NCI-H748 treated with DMSO at 0.1 percent for 48 hours (cell line): ENCODE results near the gene HNRNPUL1.

ENCODE experiments used
- DNase-seq: peaks from one replicate; lab custom pipeline; 2025; lab: John Stamatoyannopoulos, UW

Gene HNRNPUL1

DNA sequence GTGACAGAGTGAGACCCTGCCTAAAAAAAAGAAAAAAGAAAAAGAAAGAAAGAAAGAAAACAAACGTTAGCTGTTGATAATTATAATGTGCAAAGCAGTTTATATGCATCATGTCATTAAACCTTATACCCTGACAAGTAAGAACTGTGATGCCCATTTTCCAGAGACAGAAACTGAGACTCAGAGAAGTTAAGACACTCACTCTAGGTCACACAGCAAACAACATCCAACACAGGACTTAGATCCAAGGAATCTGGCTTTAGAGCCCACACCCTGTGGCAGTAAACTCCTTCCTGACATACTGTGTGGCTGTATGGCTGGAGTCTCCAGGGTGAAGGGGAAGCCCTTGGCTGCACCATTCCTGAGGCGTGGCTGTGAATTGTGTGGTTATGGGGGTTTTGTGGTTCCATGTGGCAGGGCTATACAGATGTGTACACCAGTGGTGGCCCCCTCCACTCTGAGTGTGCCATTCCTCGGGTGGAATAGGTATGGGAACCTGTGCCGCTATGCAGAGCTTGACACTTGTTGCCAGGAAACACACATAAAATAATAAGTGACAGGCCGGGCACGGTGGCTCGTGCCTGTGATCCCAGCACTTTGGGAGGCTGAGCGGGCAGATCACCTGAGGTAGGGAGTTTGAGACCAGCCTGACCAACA lies 29.5 kb upstream of the HNRNPUL1 start:
- no peak for DNase-seq

DNA sequence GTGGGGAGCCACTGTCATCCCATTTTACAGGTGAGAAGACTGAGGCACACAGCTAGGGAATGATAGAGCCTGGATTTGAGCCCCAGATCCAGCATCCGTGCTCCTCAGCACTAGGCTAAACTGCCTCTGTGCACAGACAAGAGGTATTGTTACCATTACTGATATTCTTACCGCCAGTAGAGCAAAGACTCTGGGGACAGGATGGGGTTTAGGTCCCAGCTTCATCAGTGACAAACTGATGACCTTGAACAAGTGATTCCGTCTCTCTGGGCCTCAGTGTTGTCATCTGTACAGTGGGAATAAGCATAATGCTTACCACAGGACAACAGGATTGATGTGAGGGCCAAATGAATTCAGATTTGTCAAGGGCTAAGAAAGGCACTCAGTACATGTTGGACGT lies 28.7 kb upstream of the HNRNPUL1 start:
- DNase-seq = no peak

DNA sequence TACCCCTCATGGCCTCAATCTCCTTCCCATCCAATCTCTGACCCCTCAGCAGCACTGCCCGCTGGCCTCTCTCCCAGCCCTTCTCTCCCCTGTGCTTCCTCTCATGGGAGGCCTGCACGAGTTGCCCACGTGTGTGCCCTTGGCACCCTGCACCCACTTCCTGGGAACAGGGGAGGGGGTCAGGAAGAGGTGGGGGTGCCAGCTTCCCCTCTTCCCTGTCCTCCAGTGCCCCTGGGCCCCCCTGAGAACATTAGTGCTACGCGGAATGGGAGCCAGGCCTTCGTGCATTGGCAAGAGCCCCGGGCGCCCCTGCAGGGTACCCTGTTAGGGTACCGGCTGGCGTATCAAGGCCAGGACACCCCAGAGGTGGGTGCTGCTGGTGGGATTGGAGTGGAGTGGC lies 25.9 kb upstream of the HNRNPUL1 start:
- no peak for DNase-seq

DNA sequence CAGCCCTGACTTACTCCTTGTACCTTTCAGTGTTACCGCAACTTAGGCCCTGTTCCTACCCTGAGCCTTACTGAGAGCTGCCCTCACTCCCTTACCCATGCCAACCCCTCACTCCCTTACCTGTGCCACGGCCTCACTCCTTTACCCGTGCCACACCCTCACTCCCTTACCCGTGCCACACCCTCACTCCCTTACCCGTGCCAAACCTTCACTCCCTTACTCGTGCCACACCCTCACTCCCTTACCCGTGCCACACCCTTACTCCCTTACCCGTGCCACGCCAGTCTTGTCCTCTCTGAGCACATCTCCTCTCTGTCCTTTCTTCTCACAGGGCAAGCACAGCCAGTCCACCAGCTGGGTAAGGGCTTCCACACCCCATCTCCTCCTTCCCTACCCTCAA lies 24.8 kb upstream of the HNRNPUL1 start:
- no peak for DNase-seq

DNA sequence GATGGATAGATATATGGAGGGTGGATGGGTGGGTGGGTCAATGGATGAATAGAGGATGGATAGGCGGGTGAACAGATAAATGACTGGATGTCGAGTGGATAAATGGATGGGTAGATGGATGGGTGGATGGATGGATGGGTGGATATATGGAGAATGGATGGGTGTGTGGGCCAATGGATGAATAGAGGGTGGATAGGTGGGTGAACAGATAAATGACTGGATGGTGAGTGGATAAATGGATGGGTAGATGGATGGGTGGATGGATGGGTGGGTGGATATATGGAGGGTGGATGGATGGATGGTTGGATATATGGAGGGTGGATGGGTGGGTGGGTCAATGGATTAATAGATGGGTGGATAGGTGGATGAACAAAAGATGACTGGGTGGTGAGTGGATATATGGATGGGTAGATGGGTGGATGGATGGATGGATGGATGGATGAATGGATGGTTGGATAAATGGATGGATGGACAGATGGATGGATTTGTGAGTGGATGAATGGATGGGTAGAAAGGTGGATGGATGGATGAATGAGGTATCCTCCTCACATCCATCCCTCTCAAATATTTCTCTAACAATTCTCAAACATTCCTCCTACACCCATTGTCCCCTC lies 24.1 kb upstream of the HNRNPUL1 start:
- DNase-seq = no peak

DNA sequence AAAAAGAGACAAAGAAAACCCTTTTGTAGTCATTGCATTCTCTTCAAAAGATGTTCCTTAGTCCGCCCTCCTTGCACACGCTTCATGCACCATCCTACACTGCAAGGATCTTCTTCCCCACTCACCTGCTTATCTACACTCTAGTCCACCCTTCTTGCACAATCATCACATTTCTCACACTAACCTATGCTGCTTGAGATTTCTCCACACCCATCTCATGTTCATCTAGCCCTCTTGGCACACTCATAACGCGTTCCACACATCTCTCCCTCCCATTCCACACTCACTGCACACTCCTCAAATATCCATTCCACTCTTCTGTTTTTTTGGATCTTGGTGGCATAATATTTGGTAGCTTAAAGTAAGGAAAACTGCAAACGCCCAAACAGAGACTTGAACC lies 22.3 kb upstream of the HNRNPUL1 start:
- DNase-seq = no peak

DNA sequence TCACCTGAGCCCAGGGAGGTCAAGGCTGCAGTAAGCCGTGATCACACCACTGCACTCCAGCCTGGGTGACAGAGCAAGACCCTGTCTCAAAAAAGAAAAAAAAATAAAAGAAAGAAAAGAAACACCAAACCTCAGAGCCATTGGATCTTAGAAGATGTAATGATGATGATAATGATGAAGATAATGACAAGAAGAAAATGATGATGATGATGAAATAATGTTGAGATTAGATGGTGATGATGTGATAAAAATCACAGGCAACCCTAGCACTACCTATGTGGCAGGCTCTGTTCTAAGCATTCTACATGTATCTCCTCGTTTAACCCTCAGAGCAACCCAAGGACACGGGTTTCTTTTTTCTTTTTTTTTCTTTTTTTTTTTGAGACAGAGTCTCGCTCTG lies 20.1 kb upstream of the HNRNPUL1 start:
- DNase-seq = no peak

DNA sequence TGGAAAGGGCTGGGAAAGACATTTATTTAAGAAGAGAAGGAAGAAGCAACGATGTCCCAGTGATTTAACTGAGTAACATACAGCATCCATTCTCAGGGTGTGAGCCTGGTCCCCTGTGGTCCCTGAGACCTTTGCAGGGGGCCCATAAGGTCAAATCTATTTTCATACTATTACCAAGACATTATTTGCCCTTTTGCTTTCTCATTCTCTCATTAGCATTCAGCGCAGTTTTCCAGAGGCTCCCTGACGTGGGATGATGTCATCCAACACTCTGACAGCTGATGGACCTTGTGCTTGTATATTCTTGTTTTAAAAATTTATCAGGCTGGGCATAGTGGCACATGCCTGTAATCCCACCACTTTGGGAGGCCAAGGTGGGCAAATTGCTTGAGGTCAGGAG lies 18.3 kb upstream of the HNRNPUL1 start:
- no peak for DNase-seq

DNA sequence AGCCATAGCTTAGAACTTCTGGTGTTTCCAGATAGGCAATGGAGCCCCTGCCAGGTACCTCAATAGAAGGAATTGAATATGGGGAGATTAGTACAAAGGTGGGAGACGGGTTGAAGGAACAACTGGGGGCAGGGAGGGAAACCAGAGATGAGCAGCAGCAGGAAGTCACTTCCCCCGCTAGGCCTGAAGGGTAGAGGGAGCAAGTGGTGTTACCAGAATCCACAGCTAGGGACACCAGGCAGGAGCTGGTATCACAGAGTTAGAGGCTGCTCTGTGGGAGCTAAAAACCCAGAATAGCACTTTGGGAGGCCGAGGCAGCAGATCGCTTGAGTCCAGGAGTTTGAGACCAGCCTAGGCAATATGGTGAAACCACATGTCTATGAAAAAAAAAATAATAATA lies 15.3 kb upstream of the HNRNPUL1 start:
- DNase-seq = no peak

DNA sequence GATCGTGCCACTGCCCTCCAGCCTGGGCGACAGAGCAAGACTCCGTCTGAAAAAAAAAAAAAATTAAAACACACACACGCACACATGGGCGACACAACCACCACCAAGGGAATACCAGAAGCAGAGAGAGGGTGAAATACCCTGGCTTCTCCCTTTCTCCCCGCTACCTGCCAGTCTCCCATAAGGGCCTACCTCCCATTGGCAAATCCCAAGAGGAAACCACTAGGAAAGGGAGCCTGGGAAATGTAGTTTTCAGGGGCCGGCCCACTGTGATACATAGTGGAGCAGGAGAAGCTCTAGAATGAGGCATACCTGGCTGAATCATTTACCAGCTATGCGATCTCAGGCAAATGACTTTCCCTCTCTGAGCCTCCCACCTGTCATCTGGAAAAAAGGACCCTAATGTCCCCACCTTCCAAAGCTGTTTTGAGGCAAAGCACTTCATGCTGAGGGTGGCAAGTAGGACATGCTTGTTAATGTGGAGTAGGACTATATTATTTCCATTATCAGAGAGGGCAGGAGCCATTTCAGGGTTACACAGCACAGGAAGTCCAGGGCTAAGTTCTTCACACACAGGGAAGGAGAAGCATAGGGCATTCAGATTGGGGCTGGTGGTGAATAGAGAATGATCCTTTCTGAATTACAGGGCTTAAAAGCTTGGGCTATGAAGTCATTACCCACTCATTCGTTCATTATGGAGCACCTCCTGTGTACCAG lies 14.3 kb upstream of the HNRNPUL1 start:
- no peak for DNase-seq

DNA sequence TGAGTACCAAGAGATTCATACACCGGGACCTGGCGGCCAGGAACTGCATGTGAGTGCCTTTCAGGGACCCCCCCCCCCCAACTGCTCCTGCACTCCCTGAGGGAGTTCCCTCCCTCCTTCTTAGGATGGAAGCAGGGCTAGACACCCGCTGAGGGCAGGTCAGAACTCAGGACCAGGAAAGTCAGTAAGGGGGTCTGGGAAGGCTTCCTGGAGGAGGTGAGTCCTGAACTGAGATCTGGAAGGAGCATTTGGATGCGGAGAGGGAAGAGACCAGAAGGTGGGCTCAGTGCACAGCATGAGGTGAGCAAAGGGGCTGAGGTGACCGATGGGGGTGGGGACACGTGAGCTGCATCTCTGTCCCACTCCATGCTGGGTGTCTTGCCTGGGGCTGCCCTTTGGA lies 10.5 kb upstream of the HNRNPUL1 start:
- DNase-seq = no peak

DNA sequence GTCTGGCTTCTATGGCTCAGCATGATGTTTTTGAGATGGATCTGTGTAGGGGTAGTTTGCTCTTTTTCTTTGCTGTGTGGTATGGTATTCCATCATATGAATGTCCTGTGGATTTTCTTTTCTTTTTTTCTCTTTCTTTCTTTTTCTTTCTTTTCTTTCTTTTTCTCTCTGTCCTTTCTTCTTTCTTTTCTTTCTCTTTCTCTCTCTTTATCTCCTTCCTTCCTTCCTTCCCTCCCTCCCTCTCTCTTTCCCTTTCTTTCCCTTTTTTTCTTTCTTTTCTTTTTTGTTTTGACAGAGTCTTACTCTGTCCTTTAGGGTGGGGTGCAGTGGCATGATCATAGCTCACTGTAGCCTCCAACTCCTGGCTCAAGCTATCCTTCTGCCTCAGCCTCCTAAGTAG lies 9.0 kb upstream of the HNRNPUL1 start:
- no peak for DNase-seq

DNA sequence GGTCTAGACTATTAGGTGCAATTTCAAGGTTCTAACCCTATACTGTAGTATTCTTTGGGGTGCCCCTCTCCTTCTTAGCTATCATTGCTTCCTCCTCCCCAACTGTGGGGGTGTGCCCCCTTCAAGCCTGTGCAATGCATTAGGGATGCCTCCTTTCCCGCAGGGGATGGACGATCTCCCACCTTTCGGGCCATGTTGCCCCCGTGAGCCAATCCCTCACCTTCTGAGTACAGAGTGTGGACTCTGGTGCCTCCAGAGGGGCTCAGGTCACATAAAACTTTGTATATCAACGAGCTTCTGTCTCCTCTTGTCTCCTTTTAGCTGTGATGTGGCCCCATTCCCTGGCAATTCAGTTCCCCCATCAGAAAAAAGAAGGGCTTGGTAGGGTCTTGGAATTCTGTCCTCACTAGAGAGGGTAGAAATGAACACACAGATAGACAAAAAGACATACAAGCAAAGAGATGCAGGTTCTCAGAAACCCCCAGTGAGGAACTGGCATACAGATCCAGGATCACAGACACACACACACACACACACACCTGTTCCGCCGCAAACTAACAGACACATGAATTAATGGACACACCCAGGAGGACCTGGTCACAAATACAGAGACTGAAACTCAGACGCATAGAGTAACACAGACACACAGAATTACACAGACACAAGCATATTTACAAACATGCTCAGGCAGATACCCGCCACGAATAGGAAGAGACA lies 2.5 kb upstream of the HNRNPUL1 start:
- DNase-seq = no peak

DNA sequence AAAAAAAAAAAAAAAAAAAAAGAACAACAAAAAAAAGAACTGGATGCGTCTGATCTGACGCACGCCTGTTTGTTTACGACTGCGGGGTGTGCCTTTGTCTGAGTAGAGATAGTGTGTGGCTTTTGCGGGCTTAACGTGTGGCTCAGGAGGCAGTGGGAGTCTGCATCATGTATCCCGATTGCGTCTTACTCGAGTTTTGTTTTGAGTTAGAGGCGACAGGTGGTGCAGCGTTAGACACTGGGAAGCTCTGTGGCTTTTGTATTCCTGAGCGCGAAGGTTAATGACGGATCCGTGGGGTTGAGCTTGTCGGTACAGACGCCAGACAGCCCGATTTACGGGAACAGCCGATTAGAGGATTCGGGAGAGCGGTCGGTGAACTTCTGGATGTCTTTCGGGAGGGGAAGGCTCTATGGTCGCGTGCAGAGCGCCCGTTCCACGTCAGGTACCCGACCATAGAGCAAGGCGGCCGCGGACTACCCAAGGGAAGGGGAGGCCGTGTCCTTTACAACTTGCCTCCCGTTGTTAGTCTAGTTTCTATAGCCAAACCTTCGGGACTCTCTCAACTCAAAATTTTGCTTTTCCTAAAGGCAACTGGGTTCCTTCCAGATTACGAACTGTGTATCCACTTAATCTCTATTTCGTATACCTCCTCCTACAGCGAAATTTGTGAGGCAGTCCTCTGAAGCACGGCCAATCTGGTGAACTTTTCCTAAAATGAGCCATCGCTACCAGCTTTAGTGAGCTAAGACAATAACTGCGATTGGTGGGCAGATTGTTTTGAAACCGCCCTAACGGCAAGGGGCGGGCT lies 926 bp upstream of the HNRNPUL1 start:
- DNase-seq = no peak

DNA sequence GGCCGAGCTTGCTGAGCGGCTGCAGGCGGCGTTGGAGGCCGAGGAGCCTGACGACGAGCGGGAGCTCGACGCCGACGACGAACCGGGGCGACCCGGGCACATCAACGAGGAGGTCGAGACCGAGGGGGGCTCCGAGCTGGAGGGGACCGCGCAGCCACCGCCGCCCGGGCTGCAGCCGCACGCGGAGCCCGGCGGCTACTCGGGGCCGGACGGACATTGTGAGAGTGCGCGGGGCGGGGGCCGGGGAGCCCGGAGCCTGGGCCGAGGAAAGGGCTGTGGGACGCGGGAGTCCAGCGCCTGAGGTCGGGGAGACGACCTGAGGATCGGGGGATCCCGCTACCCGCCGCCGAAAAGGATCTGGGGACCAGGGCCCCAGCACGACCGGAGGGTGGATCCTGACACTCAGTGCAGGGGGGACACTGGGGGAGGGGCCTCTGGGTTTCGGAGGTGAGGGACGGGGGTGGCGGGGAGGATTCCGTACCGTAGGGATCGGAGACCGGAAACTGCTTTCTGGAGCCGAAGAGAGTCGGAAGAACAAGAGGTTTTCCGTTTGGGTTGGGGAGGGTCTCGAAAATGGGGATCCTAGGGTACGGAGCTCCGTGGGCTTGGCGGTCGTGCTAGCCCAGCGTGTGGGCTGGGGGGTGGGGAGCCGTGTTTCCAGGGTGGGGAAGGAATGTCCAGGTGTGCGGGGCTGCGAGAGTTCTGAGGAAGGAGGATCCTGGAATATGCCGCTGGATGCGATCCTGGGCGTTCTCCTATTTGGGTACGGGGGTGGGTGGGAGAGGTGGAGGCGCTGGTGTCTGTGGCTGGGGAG lies 616 bp downstream of the HNRNPUL1 start:
- DNase-seq = peak; percentile 25

DNA sequence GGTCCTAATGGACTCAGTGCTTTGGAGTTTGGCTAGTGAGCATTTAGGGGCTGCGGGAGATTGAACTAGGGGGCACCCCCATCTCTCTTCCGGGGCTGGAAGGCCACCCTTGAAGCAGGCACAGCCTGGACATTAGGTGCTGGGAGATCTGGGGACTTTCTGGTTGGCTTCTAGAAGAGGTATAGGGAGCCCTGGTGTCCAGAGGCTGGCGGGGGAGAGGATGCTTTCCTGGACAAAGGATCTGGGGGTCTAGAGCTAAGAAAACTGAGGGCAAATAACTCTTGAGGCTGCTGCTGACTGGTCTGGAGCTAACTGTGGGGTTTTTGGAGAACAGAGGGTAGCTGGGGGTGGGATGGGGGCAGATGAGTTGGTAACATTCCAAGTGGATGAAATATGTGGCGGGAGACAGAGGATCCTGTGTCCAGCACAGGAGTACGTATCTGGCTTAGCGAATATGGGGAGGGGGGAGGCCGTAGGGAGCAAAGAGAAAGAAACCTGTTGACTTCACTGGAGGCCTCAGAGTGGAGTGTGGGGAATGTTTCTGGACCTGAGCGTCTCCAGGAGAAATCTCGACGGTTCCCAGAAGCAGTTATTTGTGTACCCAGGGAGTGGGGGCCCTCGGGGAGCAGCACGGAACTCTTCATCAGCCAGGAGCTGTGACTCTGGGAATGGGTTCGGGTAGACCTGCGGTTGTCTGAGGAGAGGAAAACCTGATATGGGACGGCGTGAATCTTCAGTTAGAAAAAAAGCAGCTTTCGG lies 1.4 kb downstream of the HNRNPUL1 start:
- DNase-seq = no peak

DNA sequence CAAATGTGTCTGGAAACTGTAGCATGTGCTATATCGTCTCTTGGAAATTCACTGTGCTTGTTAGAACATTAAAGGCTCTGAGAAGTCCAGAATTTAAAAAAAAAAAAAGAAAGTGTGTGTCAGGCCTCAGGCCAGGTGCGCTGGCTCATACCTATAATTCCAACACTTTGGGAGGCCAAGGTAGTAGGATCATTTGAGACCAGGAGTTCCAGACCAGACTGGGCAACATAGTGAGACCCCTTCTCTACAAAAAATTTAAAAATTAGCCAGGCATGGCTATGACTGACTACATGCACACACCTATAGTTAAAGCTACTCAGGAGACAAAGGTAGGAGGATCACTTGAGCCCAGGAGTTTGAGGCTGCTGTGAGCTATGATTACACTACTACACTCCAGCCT lies 4.9 kb downstream of the HNRNPUL1 start:
- DNase-seq = no peak

DNA sequence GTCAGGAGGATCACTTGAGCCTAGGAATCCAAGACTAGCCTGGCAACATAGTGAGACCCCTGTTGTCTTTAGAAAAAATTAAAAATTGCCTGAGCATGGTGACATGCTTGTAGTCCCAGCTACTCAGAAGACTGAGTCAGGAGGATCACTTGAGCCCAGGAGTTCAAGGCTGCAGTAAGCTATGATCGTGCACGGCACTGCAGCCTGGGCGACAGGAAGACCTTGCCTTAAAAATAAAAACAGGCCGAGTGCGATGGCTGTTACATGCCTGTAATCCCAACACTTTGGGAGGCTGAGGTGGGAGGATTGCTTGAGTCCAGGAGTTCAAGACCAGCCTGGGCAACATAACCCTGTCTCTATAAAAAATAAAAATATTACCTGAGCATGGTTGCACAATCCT lies 5.4 kb downstream of the HNRNPUL1 start:
- no peak for DNase-seq

DNA sequence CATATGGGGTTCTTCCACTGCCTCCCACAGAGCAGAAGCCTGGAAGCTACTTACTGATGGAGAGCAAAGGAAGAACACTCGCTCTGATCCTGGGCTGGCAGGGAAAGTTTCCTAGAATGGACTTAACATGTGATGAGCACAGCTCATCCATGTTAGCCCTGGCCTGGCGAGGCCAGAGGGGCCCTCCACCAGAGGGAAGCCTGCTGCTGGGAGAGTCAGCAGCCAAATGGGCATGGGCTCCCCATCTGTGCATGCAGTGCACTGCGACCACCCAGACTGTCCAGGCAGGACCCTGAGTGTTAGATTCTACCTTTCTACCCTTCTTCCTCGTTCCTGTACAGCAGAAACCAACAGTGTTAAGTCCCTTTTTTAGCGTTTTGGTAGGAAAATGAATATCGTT lies 8.9 kb downstream of the HNRNPUL1 start:
- DNase-seq = no peak

DNA sequence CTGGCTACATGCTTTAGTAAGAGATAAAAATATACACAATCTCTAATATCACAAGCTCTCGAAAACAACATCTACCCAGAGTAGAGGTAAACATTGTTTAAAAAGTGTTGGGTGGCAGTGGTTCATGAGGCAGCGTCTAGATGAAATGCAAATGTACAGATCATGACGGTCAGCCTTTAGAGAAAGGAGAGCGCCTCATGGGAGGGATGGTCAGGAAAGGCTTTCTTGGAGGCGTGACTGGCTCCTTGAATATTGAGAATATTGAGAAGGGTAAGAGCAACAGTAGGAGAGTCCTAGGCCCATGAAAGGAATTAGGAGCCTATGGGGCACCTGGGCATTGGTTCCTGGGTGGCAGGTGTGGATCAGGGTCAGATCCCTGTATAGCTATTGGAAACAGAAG lies 10.6 kb downstream of the HNRNPUL1 start:
- DNase-seq = no peak

DNA sequence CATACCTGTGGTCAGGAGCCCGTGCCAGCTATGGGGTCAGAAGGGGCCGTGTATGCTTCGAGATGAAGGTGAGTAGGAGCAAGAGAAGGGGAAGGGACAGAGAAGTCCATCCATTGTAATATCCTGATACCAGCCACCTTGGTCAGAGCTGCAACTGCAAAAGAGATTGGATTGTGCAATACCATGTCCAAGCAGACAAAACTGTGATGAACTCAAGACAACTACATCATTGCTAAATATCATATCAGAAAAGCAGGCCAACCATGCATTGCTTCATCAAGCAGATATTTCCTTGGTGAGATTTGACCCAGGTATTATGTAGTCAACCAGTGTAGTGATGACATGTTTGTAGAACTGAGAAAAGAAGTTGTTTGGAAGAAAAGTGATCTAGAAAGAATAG lies 12.1 kb downstream of the HNRNPUL1 start:
- DNase-seq = no peak
